Measurements from ENCODE around the gene MTMR11.

DNA sequence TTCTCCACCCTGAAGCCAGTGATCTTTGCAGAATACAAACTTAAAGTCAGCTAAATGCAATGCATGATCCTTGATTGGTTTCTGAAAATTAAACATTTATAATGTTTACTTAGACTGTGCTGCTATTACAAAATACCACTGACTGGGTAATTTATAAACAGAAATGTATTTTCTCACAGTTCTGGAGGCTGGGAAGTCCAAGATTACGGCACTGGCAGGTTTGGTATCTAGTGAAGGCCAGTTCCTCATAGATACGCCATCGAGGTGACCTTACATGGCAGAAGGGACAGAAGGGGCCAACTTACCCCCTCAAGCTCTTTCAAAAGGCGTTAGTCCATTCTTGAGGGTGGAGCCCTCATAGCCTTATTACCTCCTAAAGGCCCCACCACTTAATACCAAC is 40.1 kb downstream of the MTMR11 start:
- TF ChIP-seq ZKSCAN8 (CRISPR knock-in tag; IDR thresholded peaks at IDR 0.05), result no peak
- TF ChIP-seq PRPF4 (IDR thresholded peaks at IDR 0.05; ENCODE audit: insufficient read depth, low read depth, low read length, poor library complexity, severe bottlenecking), result no peak
- TF ChIP-seq TGIF2 (CRISPR knock-in tag; IDR thresholded peaks at IDR 0.05), result no peak
- no peak for TF ChIP-seq RFX5 (IDR thresholded peaks at IDR 0.05; ENCODE audit: low read depth, low read length)
- TF ChIP-seq SLC30A9 (CRISPR knock-in tag; IDR thresholded peaks at IDR 0.05), result no peak
- no peak for TF ChIP-seq FOXM1 (IDR thresholded peaks at IDR 0.05; ENCODE audit: low read depth)
- TF ChIP-seq FOXM1 (CRISPR knock-in tag; IDR thresholded peaks at IDR 0.05; ENCODE audit: low read depth), result no peak
- TF ChIP-seq EZH2 (IDR thresholded peaks at IDR 0.05; ENCODE audit: borderline replicate concordance, low read depth, low read length), result no peak
- no peak for TF ChIP-seq PCBP1 (IDR thresholded peaks at IDR 0.05; ENCODE audit: low read depth, low read length, poor library complexity, severe bottlenecking)

Data from K562 (cell line).